NOMO-1 treated with DMSO at 0.1 percent for 48 hours (cell line): Measurements from ENCODE around the gene SDC3.

Experiments used
- DNase-seq: peaks from one replicate; lab custom pipeline; 2025; ENCODE audit not compliant: unreplicated experiment; lab: John Stamatoyannopoulos, UW

The SDC3 gene

DNA sequence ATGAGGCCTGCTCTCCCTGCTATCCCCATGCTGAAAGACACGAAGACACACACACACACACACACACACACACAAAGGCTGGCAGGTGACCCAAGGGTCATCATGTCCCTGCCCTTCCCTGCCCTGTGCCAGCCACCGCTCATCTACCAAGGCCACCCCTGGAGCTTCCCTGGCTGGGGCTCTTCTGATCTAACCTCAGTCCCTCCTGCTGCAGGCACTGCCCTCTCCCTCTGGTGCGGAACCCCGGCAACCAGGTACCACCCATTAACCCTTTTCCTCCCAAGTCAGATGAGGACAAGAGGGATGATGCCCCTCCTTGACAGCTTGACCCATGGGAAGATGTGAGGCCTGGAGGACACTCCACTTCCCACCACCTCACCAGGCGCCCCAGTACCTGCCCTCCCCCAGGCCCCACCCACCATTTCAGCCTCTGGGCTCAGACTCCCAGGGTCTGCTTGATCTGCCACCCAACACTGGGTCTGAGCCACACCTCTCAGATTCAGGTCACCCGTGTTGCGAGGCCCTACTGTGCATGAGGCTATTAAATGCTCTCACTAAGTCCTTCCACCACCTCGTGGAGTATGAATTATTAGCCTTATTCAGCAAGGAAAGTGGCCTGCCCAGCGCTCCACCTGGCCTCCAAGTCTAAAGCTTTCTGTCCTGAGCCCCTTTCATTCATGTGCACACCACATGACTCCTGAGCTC is 2.5 kb downstream of the SDC3 start:
- no peak for DNase-seq

DNA sequence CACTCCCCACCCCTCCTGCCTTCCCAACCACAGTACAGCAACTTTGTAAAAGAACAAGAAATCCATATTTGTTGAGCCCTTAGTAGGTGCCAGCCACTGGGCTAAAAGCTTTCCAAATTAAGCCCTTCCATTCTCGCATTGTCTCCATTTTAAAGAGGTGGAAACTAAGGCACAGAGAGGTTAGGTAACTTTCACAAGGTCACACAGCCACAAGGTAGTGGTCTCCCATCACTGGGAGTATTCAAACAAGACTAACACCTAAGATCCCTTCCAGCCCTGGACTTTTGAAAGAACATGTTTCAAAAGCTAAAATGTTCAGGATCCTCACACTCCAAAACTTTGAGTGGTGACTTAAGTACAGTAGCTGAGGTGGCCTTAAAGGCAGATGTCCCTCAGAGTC is 3.2 kb downstream of the SDC3 start:
- no peak for DNase-seq

GRCh38 chr1:30904962-30905335 is 3.6 kb downstream of the SDC3 start:
- DNase-seq, result no peak

DNA sequence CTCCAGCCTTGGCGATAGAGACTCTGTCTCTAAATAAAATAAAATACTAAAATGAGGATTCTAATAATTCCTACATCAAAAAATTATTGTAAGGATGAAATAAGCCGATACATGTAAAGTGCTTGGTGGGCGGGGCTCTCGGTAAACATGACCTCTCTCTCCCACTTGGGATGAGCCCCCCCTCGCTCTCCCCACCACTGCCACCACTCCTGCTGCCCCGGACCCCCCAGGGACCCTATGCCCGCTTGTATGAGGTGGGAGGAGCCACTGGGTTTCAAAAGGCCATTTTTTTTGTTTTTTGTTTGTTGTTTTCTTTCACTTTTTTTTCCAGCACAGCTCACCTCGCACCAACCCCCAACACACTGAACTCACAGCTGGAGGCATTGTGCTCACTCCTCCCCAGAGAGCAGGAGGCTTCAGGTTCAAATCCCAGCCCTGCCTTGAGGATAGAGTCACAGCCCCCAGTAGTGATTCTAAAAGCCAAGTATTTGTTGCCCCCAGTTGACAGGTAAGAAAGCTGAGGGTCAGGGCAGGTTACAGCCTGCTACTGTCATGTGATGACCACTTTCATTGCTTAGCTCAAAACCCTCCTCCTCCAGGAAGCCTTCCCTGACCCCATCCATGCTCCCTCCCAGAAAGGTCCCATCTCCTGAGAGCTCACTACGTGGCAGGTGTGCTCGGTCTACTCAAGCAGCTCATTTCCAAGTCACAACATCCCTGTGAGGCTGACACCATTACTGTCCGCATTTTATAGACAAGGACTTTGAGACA is 4.2 kb downstream of the SDC3 start:
- DNase-seq, result no peak

DNA sequence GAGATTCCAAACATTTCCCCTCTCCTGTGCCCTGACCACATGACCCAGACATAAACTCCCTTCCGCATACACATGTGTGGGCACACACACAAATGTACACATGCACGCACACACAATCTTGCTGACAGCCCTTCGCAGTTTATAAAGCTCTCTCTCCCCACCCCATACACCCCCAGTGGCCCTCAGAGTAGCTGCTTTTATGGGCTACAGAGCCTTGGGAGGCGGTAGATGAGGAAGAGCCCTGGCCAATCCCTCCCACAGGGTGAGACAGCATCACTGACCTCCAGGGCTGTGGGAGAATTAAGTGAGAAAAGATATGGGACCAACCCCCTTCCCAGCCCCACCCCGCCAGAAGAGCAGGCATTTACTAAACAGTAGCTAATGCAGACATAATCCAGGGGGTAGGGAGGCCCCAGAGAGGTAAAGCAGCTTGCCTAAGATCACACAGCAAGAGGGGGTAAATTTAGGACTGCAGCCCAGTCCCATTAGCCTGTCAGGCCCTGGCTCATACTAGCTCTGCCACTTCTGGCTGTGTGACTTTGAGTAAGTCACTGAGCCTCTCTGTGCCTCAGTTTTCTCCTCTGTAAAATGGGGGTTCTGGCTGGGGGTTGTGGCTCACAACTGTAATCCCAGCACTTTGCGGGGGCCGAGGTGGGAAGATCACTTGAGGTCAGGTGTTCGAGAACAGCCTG is 5.1 kb downstream of the SDC3 start:
- DNase-seq, result no peak

- DNase-seq, result no peak
These were observed 5.8 kb downstream of the SDC3 start for GRCh38 chr1:30902593-30903290.

DNA sequence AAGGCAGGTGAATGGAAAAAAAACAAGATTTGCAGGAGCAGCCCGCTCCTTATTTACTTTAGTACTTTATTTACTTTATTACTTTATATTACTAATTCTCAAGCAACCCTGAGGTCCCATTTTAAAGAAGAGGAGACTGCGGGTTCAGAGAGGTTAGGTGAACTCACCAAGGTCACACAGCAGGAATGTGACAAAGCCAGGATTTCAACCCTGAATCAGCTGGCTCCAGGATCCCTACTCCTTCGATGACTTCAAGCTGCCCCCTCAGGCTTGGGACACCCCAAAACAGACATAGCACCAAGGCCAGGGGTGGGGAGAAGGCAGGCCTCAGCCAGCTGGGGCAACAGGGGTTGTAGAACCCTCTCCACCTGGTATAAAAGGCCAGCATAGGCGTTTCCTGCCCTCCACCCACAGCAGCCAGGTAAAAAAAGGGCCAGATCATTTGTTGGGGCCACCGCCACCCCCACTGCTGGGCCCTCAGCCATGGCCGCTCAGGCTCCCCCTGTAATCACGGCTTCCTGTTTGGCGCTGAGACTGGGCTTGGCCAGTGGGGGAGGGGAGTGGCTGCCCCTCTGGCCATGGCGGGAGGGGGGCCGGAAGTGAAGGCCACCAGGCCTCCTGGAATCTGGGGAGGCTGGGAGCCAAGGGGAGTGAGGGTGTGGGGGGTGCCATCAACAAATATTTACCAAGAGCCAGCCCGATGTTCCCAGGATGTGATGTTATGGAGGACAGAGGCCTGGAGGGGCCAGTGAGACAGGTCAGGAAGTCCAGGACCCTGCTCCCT is 6.6 kb downstream of the SDC3 start:
- DNase-seq, result no peak

DNA sequence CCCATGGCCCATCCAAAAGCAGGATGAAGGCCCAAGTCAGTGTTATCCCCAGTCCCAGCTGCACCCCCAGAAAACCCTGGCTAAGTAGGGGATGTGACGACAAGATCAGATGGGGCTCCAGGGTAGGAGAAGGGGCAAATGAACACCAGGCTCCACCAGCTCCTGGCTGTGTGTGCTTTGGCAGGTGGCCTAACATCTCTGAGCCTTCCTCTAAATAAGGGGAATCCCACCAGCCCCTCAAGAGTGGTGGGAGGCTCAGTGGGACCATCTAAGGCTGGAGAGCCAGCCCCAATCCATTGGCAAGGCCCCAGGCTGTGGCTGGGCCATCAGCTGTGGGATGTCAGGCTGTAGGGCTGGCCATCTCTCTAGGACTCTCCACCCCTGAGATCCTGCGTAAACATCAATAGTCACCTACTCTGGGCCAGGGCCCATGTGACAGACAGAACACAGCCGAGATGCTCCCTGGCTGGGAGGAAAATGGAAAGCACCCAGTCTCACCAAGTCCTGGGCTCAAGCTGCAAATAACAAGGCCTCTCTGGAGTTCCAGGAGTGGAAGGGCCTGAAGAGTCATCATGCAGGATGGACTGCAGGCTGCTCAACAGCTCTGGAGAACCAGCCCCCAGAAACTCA is 7.5 kb downstream of the SDC3 start:
- no peak for DNase-seq

DNA sequence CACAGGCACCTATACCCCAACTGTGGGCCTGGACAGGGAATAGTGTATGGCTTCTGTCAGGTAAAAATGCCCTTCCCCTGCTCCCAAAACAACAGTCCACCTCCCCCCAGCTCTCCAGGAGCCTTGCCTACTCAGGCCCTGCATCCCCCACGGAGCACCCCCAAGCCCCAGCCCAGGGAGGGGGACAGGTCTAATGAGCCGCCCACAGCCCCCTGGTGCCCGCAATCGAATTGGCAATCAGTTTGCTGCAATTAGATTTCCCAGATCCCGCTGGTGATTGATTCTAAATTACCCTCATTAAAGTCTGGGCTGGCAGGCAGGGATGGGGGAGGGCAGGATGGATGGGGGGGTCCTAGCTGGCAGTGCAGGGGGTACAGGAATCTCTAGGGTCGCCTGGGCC is 8.1 kb downstream of the SDC3 start:
- no peak for DNase-seq

DNA sequence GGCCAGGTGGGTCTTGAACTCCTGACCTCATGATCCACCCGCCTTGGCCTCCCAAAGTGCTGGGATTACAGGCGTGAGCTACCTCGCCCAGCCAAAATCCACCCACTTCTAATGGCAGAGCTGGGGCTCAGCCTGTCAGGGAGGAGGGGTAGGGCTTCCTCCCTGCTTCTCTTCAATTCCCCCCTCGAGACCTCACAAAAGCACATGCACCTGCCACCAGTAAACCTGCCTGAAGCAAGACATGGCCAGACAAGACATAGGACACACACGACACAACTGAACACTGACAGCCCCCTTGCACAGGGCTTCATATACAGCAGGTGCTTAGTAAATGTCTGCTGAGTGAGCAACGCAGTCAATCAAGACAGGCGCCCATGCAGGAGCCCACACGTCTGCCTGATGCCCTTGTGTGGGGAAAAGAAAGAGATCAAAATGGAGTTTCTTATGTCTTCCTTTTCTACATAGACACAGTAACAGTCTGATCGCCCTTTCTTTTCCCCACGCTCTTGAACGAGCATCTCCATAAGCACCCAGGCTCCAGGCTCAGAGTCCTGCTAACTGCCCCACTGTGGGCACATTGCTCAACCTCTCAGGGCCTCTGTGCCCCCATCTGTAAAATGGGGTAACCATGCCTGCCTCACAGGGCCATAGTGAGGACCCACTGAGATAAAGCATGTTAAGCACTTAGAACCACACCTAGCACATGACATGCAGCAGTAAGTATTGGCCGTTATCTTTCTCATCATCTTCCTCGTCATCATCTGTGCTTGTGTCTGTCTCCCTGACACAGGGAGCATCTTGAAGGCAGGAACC is 8.8 kb downstream of the SDC3 start:
- DNase-seq, result no peak

GRCh38 chr1:30898031-30898815 is 10.3 kb downstream of the SDC3 start:
- no peak for DNase-seq

GRCh38 chr1:30896905-30897304 is 11.7 kb downstream of the SDC3 start:
- no peak for DNase-seq

- DNase-seq, result no peak
These were observed 12.5 kb downstream of the SDC3 start for GRCh38 chr1:30895944-30896660.

DNA sequence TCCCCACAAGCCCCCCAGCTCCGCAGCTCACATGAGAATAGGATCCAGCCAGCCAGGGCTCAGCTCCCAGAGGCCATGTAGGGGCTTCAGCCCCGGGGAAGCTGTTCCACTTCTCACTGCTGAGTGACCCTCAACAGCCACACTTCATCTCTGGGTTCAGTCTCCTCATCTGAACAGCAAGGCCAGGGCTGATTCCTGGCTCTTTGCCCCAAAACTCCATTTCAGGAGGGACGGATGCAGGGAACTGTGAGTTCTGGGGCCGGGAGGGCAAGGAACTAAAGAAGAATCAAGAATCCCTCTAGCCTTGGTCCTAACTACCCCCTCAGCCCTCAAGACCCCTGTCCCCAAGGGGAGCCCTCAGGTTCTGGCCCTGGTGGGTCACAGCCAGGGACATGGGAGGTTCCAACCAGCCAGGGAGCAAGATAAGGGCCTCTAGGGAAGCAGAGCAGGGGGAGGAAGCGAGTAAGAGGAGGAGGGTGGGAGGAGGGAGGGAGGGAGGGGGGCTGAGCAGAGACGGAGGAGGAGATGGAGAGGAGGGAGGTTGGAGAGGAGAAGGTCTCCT is 13.1 kb downstream of the SDC3 start:
- DNase-seq, result no peak

- DNase-seq, result no peak
These were observed 14.0 kb downstream of the SDC3 start for GRCh38 chr1:30894508-30894973.

GRCh38 chr1:30893776-30894507 is 14.6 kb downstream of the SDC3 start:
- DNase-seq, result no peak

DNA sequence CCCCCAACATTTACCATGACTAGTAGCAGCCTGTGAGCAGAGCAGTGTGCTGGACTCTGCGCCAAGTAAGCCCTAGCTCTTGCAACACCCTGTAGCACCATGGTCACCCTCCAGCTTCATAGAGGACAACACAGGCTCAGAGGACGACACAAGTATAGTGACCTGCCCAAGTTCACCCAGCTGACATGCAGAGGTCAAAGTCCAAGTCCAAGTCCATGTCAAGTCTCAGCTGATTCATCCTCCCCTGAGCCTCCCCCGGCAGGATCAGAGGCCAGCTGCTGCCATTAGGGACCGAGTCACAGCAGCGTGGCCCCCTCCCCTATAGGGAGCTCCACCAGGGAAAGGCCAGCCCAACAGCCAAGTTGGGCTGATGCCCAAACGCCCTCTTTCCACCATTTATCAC is 15.9 kb downstream of the SDC3 start:
- DNase-seq, result no peak
